GM23338 (cell line): ENCODE results near the gene SKP1.

Source experiments
- CREB1 ChIP-seq: fragments of 250-450 bp; sonication (Bioruptor Pico); IDR thresholded peaks from 2 replicates; pipeline ENCODE4 v1.5.0; 2020; ENCODE audit warnings: low read depth, mild to moderate bottlenecking, moderate library complexity
- CTCF ChIP-seq, 2 experiments: fragments of 200-600 bp in 1 of 2; sonication (generic) in 1 of 2; conservative IDR thresholded peaks; 2 replicates each; pipeline versions ENCODE4 v1.5.1 to v1.6.1; 2016 to 2017; ENCODE audit warnings: antibody characterized with exemption in 2 of 2, low read depth in 2 of 2, mild to moderate bottlenecking in 2 of 2, moderate library complexity in 1 of 2
- EZH2 ChIP-seq: fragments of 200-600 bp; sonication (generic); IDR thresholded peaks from one replicate; pipeline ENCODE4 v1.8.0; 2017; ENCODE audit warnings: antibody characterized with exemption, mild to moderate bottlenecking, low read depth; ENCODE audit not compliant: unreplicated experiment
- JUNB ChIP-seq: IDR thresholded peaks from one replicate; pipeline ENCODE4 v1.6.1; 2016; ENCODE audit warnings: antibody characterized with exemption; ENCODE audit not compliant: unreplicated experiment
- POLR2AphosphoS5 ChIP-seq: IDR thresholded peaks from 2 replicates; pipeline ENCODE4 v1.6.1; 2016; ENCODE audit warnings: antibody characterized with exemption, low read depth

- TF ChIP-seq CTCF (conservative IDR thresholded peaks at IDR 0.05; ENCODE audit: low read depth in 2 of 2) (no peak), EZH2 (no peak), JUNB (no peak), POLR2AphosphoS5 (no peak), CREB1 (CRISPR knock-in tag) (no peak)
Observed at GRCh38 chr5:134188092-134188491, 11.3 kb upstream of the SKP1 start.
